ENCODE measurements around the gene STAB2. TPM values are rescaled to one million over a fixed set of nuclear protein-coding genes. Genes with fewer than 3 reads are reported as not detected.

Gene STAB2
- total and polyA plus RNA-seq, 2 of the 4 experiments (the other 2 are of a cell fraction) = not detected

DNA sequence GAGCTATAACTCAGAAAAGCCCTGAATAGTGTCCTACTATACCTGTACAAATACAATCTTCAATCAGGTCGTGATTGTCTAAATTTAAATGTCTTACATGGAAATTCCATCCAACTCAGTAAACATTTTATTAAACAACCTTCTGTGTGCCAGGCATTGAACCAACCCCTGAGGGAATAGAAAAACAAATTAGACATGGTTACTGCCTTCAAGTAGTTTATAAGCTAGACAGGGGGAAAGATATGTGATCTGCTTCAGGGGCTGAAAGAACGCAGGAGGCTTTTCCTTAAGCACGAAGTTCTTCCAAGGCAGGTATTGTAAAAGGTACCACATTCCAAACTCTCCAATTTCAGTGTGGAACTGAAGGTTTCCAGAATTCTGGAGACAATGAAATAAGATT, 39.7 kb upstream of the STAB2 start:
- Histone ChIP-seq H4K8ac (ENCODE audit: low read depth in 2 of 2, low read length in 2 of 2) (no peak overlapping the region), H3K9me1 (ENCODE audit: insufficient read depth, low read length) (no peaks in the 10 kb centered on the region), H3K4me3 (ENCODE audit: insufficient read depth, low read depth, low read length) (no peak overlapping the region), H3K4ac (ENCODE audit: low read depth, low read length) (no peak overlapping the region), H2BK15ac (ENCODE audit: low read depth, low read length) (no peak overlapping the region), H3K23ac (ENCODE audit: low read depth, low read length) (no peak overlapping the region), H3K27ac (ENCODE audit: insufficient read depth, low read length) (no peak overlapping the region), H3K4me2 (ENCODE audit: low read depth, low read length) (no peak overlapping the region), H3K18ac (ENCODE audit: low read depth, low read length) (no peak overlapping the region), H3K79me1 (ENCODE audit: low read depth in 1 of 2, low read length in 2 of 2) (no peaks in the 10 kb centered on the region), H3K4me1 (ENCODE audit: control insufficient read depth, insufficient read depth, low read length) (no peaks in the 10 kb centered on the region), H4K20me1 (ENCODE audit: insufficient read depth, low read length) (no peaks in the 10 kb centered on the region), H3K9ac (ENCODE audit: low read depth, low read length) (no peak overlapping the region), H2AFZ (replicated peaks; ENCODE audit: low read length, poor library complexity) (no peak overlapping the region), H2BK20ac (ENCODE audit: low read depth, low read length) (no peak overlapping the region), H4K5ac (ENCODE audit: low read depth, low read length) (no peak overlapping the region), H3K56ac (ENCODE audit: extremely low read depth, insufficient read depth, low read length) (no peak overlapping the region), H2AK9ac (replicated peaks; ENCODE audit: low read depth, low read length, poor library complexity) (no peak overlapping the region), H3K36me3 (ENCODE audit: control insufficient read depth, insufficient read depth, low read length) (no peaks in the 10 kb centered on the region), H2BK5ac (ENCODE audit: low read depth, low read length, poor library complexity, severe bottlenecking) (no peak overlapping the region), H3K14ac (replicated peaks; ENCODE audit: low read depth, low read length) (no peak overlapping the region), H2AK5ac (ENCODE audit: low read depth, low read length) (no peak overlapping the region), H3K27me3 (ENCODE audit: control insufficient read depth, insufficient read depth, low read length) (no peaks in the 10 kb centered on the region), H3K9me3 (ENCODE audit: control insufficient read depth, insufficient read depth, low read length) (no peaks in the 10 kb centered on the region), H2BK120ac (ENCODE audit: low read depth, low read length) (no peak overlapping the region), H4K91ac (ENCODE audit: insufficient read depth, low read depth, low read length) (no peak overlapping the region)
- TF ChIP-seq CEBPB (IDR thresholded peaks at IDR 0.05; ENCODE audit: low read depth, low read length) (no peak), CHD1 (IDR thresholded peaks at IDR 0.05; ENCODE audit: low read depth, low read length) (no peak), RFX5 (IDR thresholded peaks at IDR 0.05; ENCODE audit: low read depth, low read length) (no peak), MAZ (IDR thresholded peaks at IDR 0.05; ENCODE audit: borderline replicate concordance, low read depth, low read length) (no peak), POLR2A (IDR thresholded peaks at IDR 0.05; ENCODE audit: low read depth, low read length) (no peak), BHLHE40 (IDR thresholded peaks at IDR 0.05; ENCODE audit: low read depth, low read length) (no peak), RAD21 (IDR thresholded peaks at IDR 0.05; ENCODE audit: low read length) (no peak), MXI1 (IDR thresholded peaks at IDR 0.05; ENCODE audit: borderline replicate concordance, low read depth, low read length) (no peak), NFE2L2 (IDR thresholded peaks at IDR 0.05; ENCODE audit: low read depth, low read length) (no peak), MAFK (IDR thresholded peaks at IDR 0.05; ENCODE audit: low read depth, low read length) (no peak), RCOR1 (IDR thresholded peaks at IDR 0.05; ENCODE audit: insufficient replicate concordance, low read length) (no peak), FOS (IDR thresholded peaks at IDR 0.05; ENCODE audit: low read depth, low read length) (no peak), SMC3 (IDR thresholded peaks at IDR 0.05; ENCODE audit: low read depth, low read length) (no peak)
- TF ChIP-seq, protein P1, sequence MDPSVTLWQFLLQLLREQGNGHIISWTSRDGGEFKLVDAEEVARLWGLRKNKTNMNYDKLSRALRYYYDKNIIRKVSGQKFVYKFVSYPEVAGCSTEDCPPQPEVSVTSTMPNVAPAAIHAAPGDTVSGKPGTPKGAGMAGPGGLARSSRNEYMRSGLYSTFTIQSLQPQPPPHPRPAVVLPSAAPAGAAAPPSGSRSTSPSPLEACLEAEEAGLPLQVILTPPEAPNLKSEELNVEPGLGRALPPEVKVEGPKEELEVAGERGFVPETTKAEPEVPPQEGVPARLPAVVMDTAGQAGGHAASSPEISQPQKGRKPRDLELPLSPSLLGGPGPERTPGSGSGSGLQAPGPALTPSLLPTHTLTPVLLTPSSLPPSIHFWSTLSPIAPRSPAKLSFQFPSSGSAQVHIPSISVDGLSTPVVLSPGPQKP (IDR thresholded peaks at IDR 0.05; ENCODE audit: borderline replicate concordance, low read depth, low read length) = no peak
- TF ChIP-seq, protein P2, sequence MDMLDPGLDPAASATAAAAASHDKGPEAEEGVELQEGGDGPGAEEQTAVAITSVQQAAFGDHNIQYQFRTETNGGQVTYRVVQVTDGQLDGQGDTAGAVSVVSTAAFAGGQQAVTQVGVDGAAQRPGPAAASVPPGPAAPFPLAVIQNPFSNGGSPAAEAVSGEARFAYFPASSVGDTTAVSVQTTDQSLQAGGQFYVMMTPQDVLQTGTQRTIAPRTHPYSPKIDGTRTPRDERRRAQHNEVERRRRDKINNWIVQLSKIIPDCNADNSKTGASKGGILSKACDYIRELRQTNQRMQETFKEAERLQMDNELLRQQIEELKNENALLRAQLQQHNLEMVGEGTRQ (IDR thresholded peaks at IDR 0.05; ENCODE audit: low read depth, low read length) = no peak
- TF ChIP-seq, protein P3, sequence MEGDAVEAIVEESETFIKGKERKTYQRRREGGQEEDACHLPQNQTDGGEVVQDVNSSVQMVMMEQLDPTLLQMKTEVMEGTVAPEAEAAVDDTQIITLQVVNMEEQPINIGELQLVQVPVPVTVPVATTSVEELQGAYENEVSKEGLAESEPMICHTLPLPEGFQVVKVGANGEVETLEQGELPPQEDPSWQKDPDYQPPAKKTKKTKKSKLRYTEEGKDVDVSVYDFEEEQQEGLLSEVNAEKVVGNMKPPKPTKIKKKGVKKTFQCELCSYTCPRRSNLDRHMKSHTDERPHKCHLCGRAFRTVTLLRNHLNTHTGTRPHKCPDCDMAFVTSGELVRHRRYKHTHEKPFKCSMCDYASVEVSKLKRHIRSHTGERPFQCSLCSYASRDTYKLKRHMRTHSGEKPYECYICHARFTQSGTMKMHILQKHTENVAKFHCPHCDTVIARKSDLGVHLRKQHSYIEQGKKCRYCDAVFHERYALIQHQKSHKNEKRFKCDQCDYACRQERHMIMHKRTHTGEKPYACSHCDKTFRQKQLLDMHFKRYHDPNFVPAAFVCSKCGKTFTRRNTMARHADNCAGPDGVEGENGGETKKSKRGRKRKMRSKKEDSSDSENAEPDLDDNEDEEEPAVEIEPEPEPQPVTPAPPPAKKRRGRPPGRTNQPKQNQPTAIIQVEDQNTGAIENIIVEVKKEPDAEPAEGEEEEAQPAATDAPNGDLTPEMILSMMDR (conservative IDR thresholded peaks at IDR 0.05; ENCODE audit: low read depth, low read length) = no peak
- ATAC-seq (ENCODE audit: low read depth) (no peak), DNase-seq (no peak)
- no CpG with 5 or more reads among the region's 3 CpGs for WGBS, 2 experiments (ENCODE audit: extremely low coverage in 2 of 2, insufficient read length in 1 of 2)
- intact Hi-C loops (cut with micrococcal nuclease) = loop anchor here (5.0 to 10.0 kb wide), 2 partner anchors 50 to 773 kb away; partner anchors contain the start of gene C12orf42
- dilution Hi-C loops (cut with HindIII; ENCODE audit: low sequenced_read_pairs, unreplicated experiment) = no loop called here
- no TSS peak for BruUV-seq (replicated peaks)
- ChIA-PET POLR2A (ENCODE audit: unreplicated experiment) (no interaction called here), CTCF (interaction anchor here (1.8 to 5.2 kb wide), 3 partner anchors 24 to 599 kb away, joined by 5 to 38 read pairs (median 7); no protein-coding TSS in a partner anchor)
- in situ Hi-C loops (cut with MboI; ENCODE audit: low sequenced_read_pairs) = loop anchor here (5.0 kb wide), 1 partner anchor 600 kb away; no protein-coding TSS in a partner anchor
